B cell (primary cell): ENCODE results near the gene LAIR1. TPM values are rescaled to one million over a fixed set of nuclear protein-coding genes. Genes with fewer than 3 reads are reported as not detected.

Source experiments
- ATAC-seq: fragments of 200-7000 bp; cut with Tn5 transposase; one replicate; pipeline ENCODE4 v1.10.0; 2021; ENCODE audit warnings: low read depth, mild to moderate bottlenecking, moderate number of reproducible peaks, moderate library complexity
- CTCF ChIA-PET: fragments of 350-600 bp; sonication (Branson Sonifier 250); formaldehyde crosslinking; loops from one replicate; lab custom pipeline; 2021; ENCODE audit warnings: antibody characterized with exemption, inconsistent platforms; lab: Charles Lee
- POLR2A ChIA-PET: fragments of 350-600 bp; sonication (Branson Sonifier 250); formaldehyde crosslinking; loops from one replicate; lab custom pipeline; 2021; ENCODE audit warnings: antibody characterized with exemption; lab: Charles Lee
- DNase-seq: peaks from one replicate; pipeline ENCODE4 v3.0.0; 2013
- H2AFZ ChIP-seq: 2 replicates; pipeline ENCODE4 v1.6.1; 2012; ENCODE audit warnings: mild to moderate bottlenecking, low read depth, low read length; ENCODE audit not compliant: insufficient read depth, poor library complexity, severe bottlenecking
- H3K27ac ChIP-seq, 2 donors: 1 replicate in 1 of 2; 2 replicates in 1 of 2; pipeline ENCODE4 v1.5.1; 2012 to 2013; ENCODE audit warnings: low read length in 2 of 2, mild to moderate bottlenecking in 2 of 2, moderate library complexity in 1 of 2
- H3K27me3 ChIP-seq, 4 experiments: fragments of 200-600 bp in 1 of 4; sonication (generic) in 1 of 4; replicated peaks in 1 of 4; 1 replicate in 2 of 4; 2 replicates in 2 of 4; pipeline versions ENCODE4 v1.6.1 to v1.7.0; 2013 to 2016; ENCODE audit warnings: low read length in 3 of 4, mild to moderate bottlenecking in 2 of 4, mixed read lengths in 1 of 4, moderate library complexity in 1 of 4; ENCODE audit not compliant: insufficient read depth in 4 of 4, control insufficient read depth in 3 of 4; ENCODE audit errors: control extremely low read depth in 1 of 4
- H3K36me3 ChIP-seq, 2 experiments: replicated peaks in 1 of 2; 1 replicate in 1 of 2; 2 replicates in 1 of 2; pipeline versions ENCODE4 v1.6.1 to v1.7.1; 2013; ENCODE audit warnings: low read length in 1 of 2; ENCODE audit not compliant: insufficient read depth in 2 of 2, control insufficient read depth in 1 of 2; ENCODE audit errors: control extremely low read depth in 1 of 2, extremely low read depth in 1 of 2
- H3K4me1 ChIP-seq, 2 donors: fragments of 200-600 bp in 1 of 2; sonication (generic) in 1 of 2; 1 replicate in 1 of 2; 2 replicates in 1 of 2; pipeline versions ENCODE4 v1.5.1 to v1.6.1; 2013 to 2017; ENCODE audit warnings: low read length in 2 of 2; ENCODE audit not compliant: control insufficient read depth in 2 of 2, insufficient read depth in 2 of 2
- H3K4me2 ChIP-seq: replicated peaks from 2 replicates; pipeline ENCODE3; 2012; ENCODE audit warnings: mild to moderate bottlenecking, low read depth, low read length; ENCODE audit not compliant: poor library complexity, severe bottlenecking
- H3K4me3 ChIP-seq, 5 experiments: fragments of 200-600 bp in 1 of 5; sonication (generic) in 1 of 5; 1 replicate in 3 of 5; 2 replicates in 2 of 5; pipeline versions ENCODE4 v1.5.1 to v1.7.0; 2011 to 2016; ENCODE audit warnings: low read length in 4 of 5, mild to moderate bottlenecking in 4 of 5, low read depth in 2 of 5, control low read depth in 1 of 5, moderate library complexity in 1 of 5; ENCODE audit not compliant: insufficient read depth in 1 of 5; ENCODE audit errors: control extremely low read depth in 1 of 5, extremely low read depth in 1 of 5
- H3K79me2 ChIP-seq: fragments of 200-600 bp; sonication (generic); one replicate; pipeline ENCODE4 v1.6.0; 2016; ENCODE audit warnings: low read length; ENCODE audit not compliant: control insufficient read depth, insufficient read depth
- H3K9ac ChIP-seq: fragments of 200-600 bp; sonication (generic); 2 replicates; pipeline ENCODE4 v1.6.1; 2017; ENCODE audit warnings: mild to moderate bottlenecking, low read length, moderate library complexity
- H3K9me3 ChIP-seq, 3 donors: one replicate each; pipeline versions ENCODE4 v1.6.1 to v1.7.1; 2013; ENCODE audit warnings: low read length in 2 of 3; ENCODE audit not compliant: control insufficient read depth in 2 of 3, insufficient read depth in 1 of 3; ENCODE audit errors: control extremely low read depth in 1 of 3
- H4K20me1 ChIP-seq: 2 replicates; pipeline ENCODE4 v1.6.0; 2012; ENCODE audit warnings: mild to moderate bottlenecking, low read length; ENCODE audit not compliant: insufficient read depth, control insufficient read depth, poor library complexity, severe bottlenecking
- H3K27ac Mint-ChIP-seq: one replicate; pipeline ENCODE4 v1.8.0; 2021; ENCODE audit warnings: mixed read lengths
- H3K27me3 Mint-ChIP-seq: one replicate; pipeline ENCODE4 v1.8.0; 2021; ENCODE audit warnings: mixed read lengths
- H3K4me1 Mint-ChIP-seq: one replicate; pipeline ENCODE4 v1.8.0; 2021; ENCODE audit warnings: mixed read lengths
- H3K4me3 Mint-ChIP-seq: one replicate; pipeline ENCODE4 v1.8.0; 2021; ENCODE audit warnings: mixed read lengths
- H3K9me3 Mint-ChIP-seq: one replicate; pipeline ENCODE4 v1.8.0; 2022; ENCODE audit warnings: mixed read lengths; ENCODE audit not compliant: insufficient read depth
- CTCF ChIP-seq: fragments of 200-600 bp; IDR thresholded peaks from one replicate; pipeline ENCODE4 v1.8.0; 2022; ENCODE audit warnings: antibody characterized with exemption, mild to moderate bottlenecking
- EZH2 ChIP-seq: IDR thresholded peaks from 2 replicates; pipeline ENCODE4 v1.6.1; 2012; ENCODE audit warnings: borderline replicate concordance, low read depth, mild to moderate bottlenecking, moderate library complexity, low read length; ENCODE audit not compliant: insufficient read depth, poor library complexity, severe bottlenecking
- WGBS: methylation state at CpG from one replicate; pipeline ENCODE4 v1.1.5; 2013; ENCODE audit warnings: missing lambda C conversion rate; ENCODE audit not compliant: insufficient coverage; 5-methylcytosine and 5-hydroxymethylcytosine counted together
- intact Hi-C: fragments of 100-400 bp; cut with micrococcal nuclease; formaldehyde crosslinking; loops from one replicate; pipeline ENCODE4 v1.10.0; 2022
- polyA plus RNA-seq: library from polyadenylated mRNA; depleted of rRNA; stranded (reverse); fragments of >200 nt; gene quantifications from 2 replicates; pipeline ENCODE4 v1.2.3, GENCODE V29; 2012
- total RNA-seq, 2 donors: library from RNA; stranded (reverse); fragments of 120-200 nt in 1 of 2; gene quantifications; 1 replicate in 1 of 2; 2 replicates in 1 of 2; pipeline versions ENCODE4 v1.2.3 to v1.2.4, GENCODE V29; 2013 to 2022

Gene LAIR1
- total and polyA plus RNA-seq, 2 donors (not counting 1 experiment from before 2014, with no cell fraction given): 41.5 to 173 TPM

- peaks cover 84% of the 10 kb centered on the region for H3K4me1 Mint-ChIP-seq
These were observed 23.4 kb downstream of the LAIR1 start for GRCh38 chr19:54341295-54341694.

More at GRCh38 chr19:54341295-54341694, 23.4 kb downstream of the LAIR1 start:
- Histone ChIP-seq H3K27me3 (no peaks in the 10 kb centered on the region), H3K79me2 (no peaks in the 10 kb centered on the region), H2AFZ (no peak overlapping the region), H3K9ac (no peak overlapping the region), H3K4me1 (peaks cover 80 to 81% of the 10 kb centered on the region in 2 donors), H3K9me3 (no peaks in the 10 kb centered on the region), H3K4me2 (no peak overlapping the region), H4K20me1 (no peaks in the 10 kb centered on the region), H3K36me3 (no peaks in the 10 kb centered on the region), H3K27ac (no peak overlapping the region), H3K4me3 (no peak overlapping the region)
- no peak for DNase-seq
- peak overlapping the region; percentile 61 for H3K27ac Mint-ChIP-seq
- intact Hi-C loops: no loop called here
- ChIA-PET CTCF (interaction anchor here (1.1 to 2.3 kb wide), 7 partner anchors 12 to 75 kb away, joined by 3 to 14 read pairs (median 5); no protein-coding TSS in a partner anchor), POLR2A (no interaction called here)
- H3K27me3 Mint-ChIP-seq: no peaks in the 10 kb centered on the region
- no peaks in the 10 kb centered on the region for H3K9me3 Mint-ChIP-seq
- H3K4me3 Mint-ChIP-seq: no peak overlapping the region
- no peak for TF ChIP-seq CTCF
- TF ChIP-seq EZH2: no peak
- WGBS: 100% methylated on average over 5 of the region's 8 CpGs
- ATAC-seq: no peak
